Neuronal stem cell (in vitro differentiated cells): ENCODE results near the gene IRS2.

ENCODE experiments used
- DNase-seq: peaks from one replicate; pipeline ENCODE4 v3.0.0-alpha.2; 2013; ENCODE audit warnings: low spot score
- H2AFZ ChIP-seq: one replicate; pipeline ENCODE4 v1.6.1; 2013; ENCODE audit warnings: mild to moderate bottlenecking, low read length, inconsistent platforms
- H2AK5ac ChIP-seq: 2 replicates; pipeline ENCODE4 v1.6.1; 2013; ENCODE audit warnings: low read depth, mild to moderate bottlenecking, inconsistent platforms, low read length, moderate library complexity, mixed read lengths
- H2BK120ac ChIP-seq: 2 replicates; pipeline ENCODE4 v1.6.1; 2013; ENCODE audit warnings: low read depth, mild to moderate bottlenecking, inconsistent platforms, low read length, moderate library complexity, mixed read lengths
- H2BK12ac ChIP-seq: one replicate; pipeline ENCODE4 v1.6.1; 2013; ENCODE audit warnings: low read length, inconsistent platforms
- H2BK15ac ChIP-seq: 2 replicates; pipeline ENCODE4 v1.6.1; 2013; ENCODE audit warnings: mild to moderate bottlenecking, low read length, inconsistent platforms, mixed read lengths
- H2BK5ac ChIP-seq: one replicate; pipeline ENCODE4 v1.6.1; 2013; ENCODE audit warnings: inconsistent platforms, mild to moderate bottlenecking, low read length, moderate library complexity
- H3K14ac ChIP-seq: one replicate; pipeline ENCODE4 v1.6.1; 2013; ENCODE audit warnings: low read length, inconsistent platforms
- H3K18ac ChIP-seq: 2 replicates; pipeline ENCODE4 v1.6.1; 2013; ENCODE audit warnings: low read length, inconsistent platforms
- H3K23ac ChIP-seq: 2 replicates; pipeline ENCODE4 v1.6.1; 2013; ENCODE audit warnings: low read depth, mild to moderate bottlenecking, mixed read lengths, low read length, inconsistent platforms; ENCODE audit not compliant: poor library complexity
- H3K27ac ChIP-seq: replicated peaks from 3 replicates; pipeline ENCODE4 v1.5.1; 2013; ENCODE audit warnings: low read length, inconsistent platforms
- H3K27me3 ChIP-seq, 3 experiments: 2 replicates each; pipeline ENCODE4 v1.6.1; 2013; ENCODE audit warnings: low read length in 3 of 3, mild to moderate bottlenecking in 2 of 3, inconsistent platforms in 1 of 3, low read depth in 1 of 3, mixed read lengths in 1 of 3, moderate library complexity in 1 of 3; ENCODE audit not compliant: control insufficient read depth in 3 of 3, insufficient read depth in 3 of 3
- H3K36me3 ChIP-seq, 2 donors: replicated peaks in 1 of 2; 2 replicates each; pipeline ENCODE4 v1.6.1; 2013; ENCODE audit warnings: low read length in 2 of 2; ENCODE audit not compliant: control insufficient read depth in 2 of 2, insufficient read depth in 2 of 2
- H3K4ac ChIP-seq: 2 replicates; pipeline ENCODE4 v1.6.1; 2013; ENCODE audit warnings: inconsistent platforms, mild to moderate bottlenecking, low read length, moderate library complexity
- H3K4me1 ChIP-seq, 2 donors: 1 replicate in 1 of 2; 2 replicates in 1 of 2; pipeline ENCODE4 v1.6.1; 2013; ENCODE audit warnings: low read length in 2 of 2, low read depth in 1 of 2; ENCODE audit not compliant: control insufficient read depth in 2 of 2, insufficient read depth in 1 of 2
- H3K4me2 ChIP-seq: one replicate; pipeline ENCODE4 v1.6.1; 2013; ENCODE audit warnings: mild to moderate bottlenecking, low read length, inconsistent platforms; ENCODE audit not compliant: insufficient read depth, poor library complexity, severe bottlenecking
- H3K4me3 ChIP-seq, 2 donors: 2 replicates each; pipeline ENCODE4 v1.5.1; 2013; ENCODE audit warnings: low read length in 2 of 2, mild to moderate bottlenecking in 2 of 2, inconsistent platforms in 1 of 2, moderate library complexity in 1 of 2
- H3K79me1 ChIP-seq: one replicate; pipeline ENCODE4 v1.6.1; 2013; ENCODE audit warnings: low read depth, mild to moderate bottlenecking, inconsistent platforms, low read length, moderate library complexity
- H3K9ac ChIP-seq: one replicate; pipeline ENCODE4 v1.6.1; 2013; ENCODE audit warnings: mild to moderate bottlenecking, low read depth, low read length, inconsistent platforms; ENCODE audit not compliant: poor library complexity
- H3K9me3 ChIP-seq, 2 donors: replicated peaks in 1 of 2; 2 replicates each; pipeline versions ENCODE3 to v1.6.1; 2013; ENCODE audit warnings: low read length in 2 of 2, mild to moderate bottlenecking in 2 of 2, inconsistent platforms in 1 of 2, low read depth in 1 of 2, mixed read lengths in 1 of 2, moderate library complexity in 1 of 2; ENCODE audit not compliant: control insufficient read depth in 2 of 2, insufficient read depth in 1 of 2
- H4K8ac ChIP-seq: one replicate; pipeline ENCODE4 v1.6.1; 2013; ENCODE audit warnings: low read depth, mild to moderate bottlenecking, inconsistent platforms, low read length, moderate library complexity
- H4K91ac ChIP-seq: one replicate; pipeline ENCODE4 v1.6.1; 2013; ENCODE audit warnings: low read length, low read depth, mild to moderate bottlenecking, inconsistent platforms; ENCODE audit not compliant: poor library complexity
- WGBS, 2 donors: extraction: QIAGEN DNeasy Blood & Tissue Kit; methylation state at CpG; one replicate each; pipeline ENCODE4 v1.1.7; 2013; ENCODE audit warnings: missing lambda C conversion rate in 2 of 2, mixed read lengths in 1 of 2; ENCODE audit not compliant: insufficient read length in 2 of 2, insufficient replicate concordance in 1 of 2; ENCODE audit errors: extremely low coverage in 2 of 2; 5-methylcytosine and 5-hydroxymethylcytosine counted together

The IRS2 gene

DNA sequence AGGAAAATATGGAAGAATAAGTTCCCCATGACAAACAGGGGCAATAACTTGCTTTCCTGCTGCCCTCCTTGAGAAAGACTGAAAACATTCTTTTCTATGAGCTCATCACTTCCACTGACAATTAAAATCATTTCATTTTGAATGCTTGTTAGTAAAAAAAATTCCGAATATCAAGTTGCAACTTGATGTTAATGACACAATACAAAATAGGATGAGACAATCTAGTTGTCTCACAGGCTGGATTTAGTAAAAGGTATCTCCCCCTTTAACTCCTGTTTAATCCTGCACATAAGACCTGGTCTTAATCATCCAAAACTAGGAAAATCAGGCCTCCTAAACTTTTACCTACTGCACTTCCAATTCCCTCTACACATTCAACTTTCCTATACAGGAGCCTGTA, 24.7 kb downstream of the IRS2 start:
- Histone ChIP-seq H3K27ac (no peak overlapping the region), H2AFZ (no peak overlapping the region), H2BK120ac (no peak overlapping the region), H2BK15ac (no peak overlapping the region), H3K18ac (no peak overlapping the region), H2AK5ac (no peak overlapping the region), H3K79me1 (peaks cover 3% of the 10 kb centered on the region), H3K4me2 (no peak overlapping the region), H4K91ac (no peak overlapping the region), H3K9ac (no peak overlapping the region), H3K14ac (no peak overlapping the region), H2BK12ac (no peak overlapping the region), H3K36me3 (peaks cover 0 to 1% of the 10 kb centered on the region in 2 donors), H3K9me3 (no peaks in the 10 kb centered on the region), H3K23ac (no peak overlapping the region), H3K4me3 (no peak overlapping the region), H2BK5ac (no peak overlapping the region), H3K27me3 (no peaks in the 10 kb centered on the region), H3K4ac (no peak overlapping the region), H4K8ac (no peak overlapping the region), H3K4me1 (peaks cover 0 to 6% of the 10 kb centered on the region in 2 donors)
- no peak for DNase-seq
- no CpG with 5 or more reads among the region's 1 CpG for WGBS, 2 donors

DNA sequence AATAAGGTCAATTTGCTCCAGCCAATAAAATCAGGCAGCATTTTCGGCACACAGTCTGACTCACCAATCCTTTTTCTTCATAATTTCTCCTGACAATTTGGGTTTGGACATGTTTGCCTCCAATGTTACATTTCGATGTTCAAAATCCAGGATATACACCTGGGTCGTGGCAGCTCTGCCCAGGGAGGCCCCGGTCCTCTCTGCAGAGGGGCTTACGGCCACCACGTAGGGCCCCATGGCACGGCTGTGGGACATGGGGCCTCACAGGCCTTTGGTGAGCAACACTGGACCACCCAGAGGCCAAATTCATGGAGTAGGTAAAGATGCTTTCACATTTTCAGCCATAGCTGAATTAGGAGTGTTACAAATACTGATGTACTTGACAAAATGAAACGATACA, 25.4 kb downstream of the IRS2 start:
- H3K36me3 ChIP-seq = peaks cover 2 to 4% of the 10 kb centered on the region in 2 donors
- H3K79me1 ChIP-seq = peaks cover 3% of the 10 kb centered on the region
- H3K4me1 ChIP-seq = peaks cover 0 to 6% of the 10 kb centered on the region in 2 donors
- H3K27me3 ChIP-seq = no peaks in the 10 kb centered on the region
- no peak overlapping the region for H3K4me3 ChIP-seq
- no CpG with 5 or more reads among the region's 8 CpGs for WGBS, 2 donors
- no peaks in the 10 kb centered on the region for H3K9me3 ChIP-seq
- H3K4ac ChIP-seq = no peak overlapping the region
- H3K14ac ChIP-seq = no peak overlapping the region
- H3K9ac ChIP-seq = no peak overlapping the region
- H3K23ac ChIP-seq = no peak overlapping the region
- H3K18ac ChIP-seq = no peak overlapping the region
- H3K27ac ChIP-seq = no peak overlapping the region
- H2BK15ac ChIP-seq = no peak overlapping the region
- no peak overlapping the region for H2BK5ac ChIP-seq
- H2AFZ ChIP-seq = no peak overlapping the region
- H3K4me2 ChIP-seq = no peak overlapping the region
- no peak overlapping the region for H2BK120ac ChIP-seq
- no peak overlapping the region for H2BK12ac ChIP-seq
- no peak overlapping the region for H2AK5ac ChIP-seq
- DNase-seq = no peak
- no peak overlapping the region for H4K91ac ChIP-seq
- H4K8ac ChIP-seq = no peak overlapping the region

DNA sequence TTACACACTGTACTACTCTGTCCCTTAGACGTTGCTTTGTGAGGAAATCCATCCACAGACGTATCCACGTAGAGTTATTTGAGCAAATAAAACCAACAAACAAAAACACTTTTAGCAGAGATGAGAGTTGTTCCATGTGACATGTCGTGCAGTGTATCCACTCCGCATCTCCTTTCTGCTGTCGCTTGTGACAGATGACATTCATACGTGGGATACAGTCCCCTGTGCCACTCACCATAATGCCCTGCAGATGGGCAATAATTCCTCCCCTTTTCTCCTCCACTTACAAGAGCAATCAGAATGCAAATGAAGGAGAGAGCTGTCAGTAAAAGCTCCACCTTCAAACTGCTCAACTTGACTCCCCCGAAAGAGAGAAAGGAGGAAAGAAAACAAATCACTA, 26.0 kb downstream of the IRS2 start:
- Histone ChIP-seq H3K4ac (no peak overlapping the region), H2BK5ac (no peak overlapping the region), H4K91ac (no peak overlapping the region), H3K4me1 (peaks cover 0 to 6% of the 10 kb centered on the region in 2 donors), H3K36me3 (peaks cover 6 to 9% of the 10 kb centered on the region in 2 donors), H2BK15ac (no peak overlapping the region), H2AK5ac (no peak overlapping the region), H3K27me3 (no peaks in the 10 kb centered on the region), H3K27ac (no peak overlapping the region), H2AFZ (no peak overlapping the region), H2BK120ac (no peak overlapping the region), H3K4me3 (no peak overlapping the region), H3K18ac (no peak overlapping the region), H3K79me1 (peaks cover 3% of the 10 kb centered on the region), H4K8ac (no peak overlapping the region), H2BK12ac (no peak overlapping the region), H3K9ac (no peak overlapping the region), H3K9me3 (no peaks in the 10 kb centered on the region), H3K14ac (no peak overlapping the region), H3K23ac (no peak overlapping the region), H3K4me2 (no peak overlapping the region)
- DNase-seq = no peak
- no CpG with 5 or more reads among the region's 8 CpGs for WGBS, 2 donors

DNA sequence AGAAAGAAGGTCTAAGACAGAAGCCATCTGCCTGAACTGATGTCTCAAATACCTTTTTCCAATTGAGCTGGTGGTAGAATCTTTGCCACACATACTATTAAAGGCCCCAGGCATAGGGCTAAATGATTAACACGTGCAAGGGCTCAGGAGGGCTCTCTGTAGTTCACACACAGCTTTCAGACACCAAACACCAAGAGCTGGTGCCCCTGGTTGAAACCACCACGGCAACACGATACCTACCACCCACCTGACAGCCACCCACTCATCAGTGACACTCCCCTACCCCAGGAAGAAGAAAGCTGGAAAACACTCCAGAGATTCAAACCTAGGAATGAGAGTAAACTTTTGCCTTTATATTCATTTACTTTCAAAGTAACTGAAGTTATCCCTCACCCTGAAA, 26.8 kb downstream of the IRS2 start:
- Histone ChIP-seq H3K4ac (no peak overlapping the region), H3K9ac (no peak overlapping the region), H2BK15ac (no peak overlapping the region), H3K36me3 (peaks cover 8 to 14% of the 10 kb centered on the region in 2 donors), H2BK5ac (no peak overlapping the region), H3K4me1 (peaks cover 0 to 3% of the 10 kb centered on the region in 2 donors), H2BK120ac (no peak overlapping the region), H2AFZ (no peak overlapping the region), H3K4me3 (no peak overlapping the region), H4K91ac (no peak overlapping the region), H3K9me3 (no peaks in the 10 kb centered on the region), H3K14ac (no peak overlapping the region), H4K8ac (no peak overlapping the region), H3K18ac (no peak overlapping the region), H2BK12ac (no peak overlapping the region), H3K4me2 (no peak overlapping the region), H3K23ac (no peak overlapping the region), H3K79me1 (peaks cover 3% of the 10 kb centered on the region), H3K27me3 (no peaks in the 10 kb centered on the region), H2AK5ac (no peak overlapping the region), H3K27ac (no peak overlapping the region)
- no peak for DNase-seq
- WGBS, 2 donors = no CpG with 5 or more reads among the region's 3 CpGs
